ENCODE measurements around the gene SIRT3.
"Not testable (repeated sequence)": the region's sequence is repeated elsewhere in the genome, so short reads cannot be mapped to it uniquely, and the experiment has no call there.

The SIRT3 gene

DNA sequence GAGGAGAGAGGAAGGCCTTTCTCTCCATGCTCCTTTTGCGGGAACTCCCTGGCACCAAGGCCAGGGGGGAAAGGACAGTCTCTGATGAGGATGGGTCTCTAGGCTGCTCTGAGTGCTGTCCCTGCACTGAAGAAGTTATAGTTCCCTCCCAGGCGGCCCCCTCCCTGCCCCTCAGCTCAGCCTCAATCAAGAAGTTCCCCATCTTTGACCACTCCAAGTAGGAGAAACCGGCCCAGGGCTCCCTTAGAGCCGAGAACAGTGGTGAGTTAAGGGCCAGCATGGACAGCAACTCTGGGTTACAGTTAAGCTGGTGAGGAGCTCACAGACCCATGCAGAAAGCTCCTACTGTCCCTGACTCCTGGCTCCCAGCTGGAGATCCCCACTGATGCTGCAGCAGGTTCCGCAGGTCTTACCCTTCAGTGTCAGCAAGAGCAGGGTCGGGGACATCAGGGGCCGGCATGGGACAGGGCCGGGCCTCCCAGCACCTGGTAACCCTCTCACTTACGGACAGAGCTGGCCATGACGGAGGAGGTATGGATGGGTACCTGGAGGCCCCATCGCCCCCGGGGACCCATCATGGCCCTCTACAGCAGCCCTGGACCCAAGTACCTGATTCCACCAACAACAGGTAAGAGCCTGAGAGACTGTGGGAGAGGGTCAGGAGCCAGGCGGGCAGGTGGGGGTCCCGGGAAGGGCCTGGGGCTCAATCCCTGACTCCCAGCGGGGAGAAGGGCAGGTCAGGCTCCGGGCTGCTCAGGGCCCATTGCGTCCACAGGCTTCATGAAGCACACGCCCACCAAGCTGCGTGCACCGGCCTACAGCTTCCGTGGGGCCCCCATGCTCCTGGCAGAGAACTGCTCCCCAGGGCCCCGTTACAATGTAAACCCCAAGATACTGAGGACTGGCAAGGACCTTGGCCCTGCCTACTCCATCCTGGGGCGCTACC, 39.1 kb downstream of the SIRT3 start:
- no peak overlapping the region for H3K4me3 ChIP-seq (replicated peaks; ENCODE audit: low read depth, low read length)
- TF ChIP-seq, protein P1, sequence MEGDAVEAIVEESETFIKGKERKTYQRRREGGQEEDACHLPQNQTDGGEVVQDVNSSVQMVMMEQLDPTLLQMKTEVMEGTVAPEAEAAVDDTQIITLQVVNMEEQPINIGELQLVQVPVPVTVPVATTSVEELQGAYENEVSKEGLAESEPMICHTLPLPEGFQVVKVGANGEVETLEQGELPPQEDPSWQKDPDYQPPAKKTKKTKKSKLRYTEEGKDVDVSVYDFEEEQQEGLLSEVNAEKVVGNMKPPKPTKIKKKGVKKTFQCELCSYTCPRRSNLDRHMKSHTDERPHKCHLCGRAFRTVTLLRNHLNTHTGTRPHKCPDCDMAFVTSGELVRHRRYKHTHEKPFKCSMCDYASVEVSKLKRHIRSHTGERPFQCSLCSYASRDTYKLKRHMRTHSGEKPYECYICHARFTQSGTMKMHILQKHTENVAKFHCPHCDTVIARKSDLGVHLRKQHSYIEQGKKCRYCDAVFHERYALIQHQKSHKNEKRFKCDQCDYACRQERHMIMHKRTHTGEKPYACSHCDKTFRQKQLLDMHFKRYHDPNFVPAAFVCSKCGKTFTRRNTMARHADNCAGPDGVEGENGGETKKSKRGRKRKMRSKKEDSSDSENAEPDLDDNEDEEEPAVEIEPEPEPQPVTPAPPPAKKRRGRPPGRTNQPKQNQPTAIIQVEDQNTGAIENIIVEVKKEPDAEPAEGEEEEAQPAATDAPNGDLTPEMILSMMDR (IDR thresholded peaks at IDR 0.05; ENCODE audit: low read length, missing control alignments): no peak
- no peak for DNase-seq (ENCODE audit: low read depth)

DNA sequence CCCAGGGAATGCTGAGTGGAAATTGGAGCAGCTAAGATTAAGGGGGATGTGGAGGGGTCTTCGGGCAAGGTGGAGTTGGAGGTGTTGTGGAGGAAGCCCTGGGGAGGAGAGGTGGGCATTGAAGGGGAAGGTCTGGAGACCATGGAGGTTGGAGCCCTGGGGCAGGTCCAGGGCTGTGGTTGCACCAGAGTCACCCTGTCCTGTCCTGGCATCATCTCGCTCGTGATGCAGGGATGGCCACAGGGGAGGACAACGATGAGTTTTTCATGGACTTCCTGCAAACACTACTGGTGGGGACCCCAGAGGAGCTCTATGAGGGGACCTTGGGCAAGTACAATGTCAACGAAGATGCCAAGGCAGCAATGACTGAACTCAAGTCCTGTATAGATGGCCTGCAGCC, 42.7 kb downstream of the SIRT3 start:
- not testable (repeated sequence) for H3K4me3 ChIP-seq (replicated peaks; ENCODE audit: low read depth, low read length); DNase-seq (ENCODE audit: low read depth)

DNA sequence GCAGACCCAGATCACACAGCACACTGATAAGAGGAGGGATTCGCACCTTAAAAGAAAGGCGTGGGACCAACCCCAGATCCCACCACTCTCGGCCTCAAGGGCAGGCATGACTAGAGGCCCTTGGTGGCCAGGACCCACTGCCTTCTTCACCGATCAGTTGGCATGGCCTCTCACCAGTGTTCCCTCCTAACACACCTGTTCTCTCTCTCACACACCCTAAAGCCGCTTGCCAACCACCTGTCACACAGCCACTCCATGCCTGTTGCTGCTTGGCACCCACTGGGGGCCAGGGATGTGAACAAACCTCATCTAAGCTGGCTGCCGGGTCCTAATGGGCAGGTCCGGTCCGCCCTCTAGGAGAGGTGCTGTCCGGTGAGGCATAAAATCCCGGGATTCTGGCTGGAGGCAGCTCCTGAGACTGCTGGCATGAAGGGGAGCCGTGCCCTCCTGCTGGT, 43.4 kb downstream of the SIRT3 start, which contains the start of gene SCGB1C1:
Gene SCGB1C1, plus strand, starts transcription at position 405 of the 455 bp plus-strand sequence. Its CDS starts 22 bp downstream, at position 427.
- DNase-seq (ENCODE audit: low read depth); H3K4me3 ChIP-seq (replicated peaks; ENCODE audit: low read depth, low read length): not testable (repeated sequence)

DNA sequence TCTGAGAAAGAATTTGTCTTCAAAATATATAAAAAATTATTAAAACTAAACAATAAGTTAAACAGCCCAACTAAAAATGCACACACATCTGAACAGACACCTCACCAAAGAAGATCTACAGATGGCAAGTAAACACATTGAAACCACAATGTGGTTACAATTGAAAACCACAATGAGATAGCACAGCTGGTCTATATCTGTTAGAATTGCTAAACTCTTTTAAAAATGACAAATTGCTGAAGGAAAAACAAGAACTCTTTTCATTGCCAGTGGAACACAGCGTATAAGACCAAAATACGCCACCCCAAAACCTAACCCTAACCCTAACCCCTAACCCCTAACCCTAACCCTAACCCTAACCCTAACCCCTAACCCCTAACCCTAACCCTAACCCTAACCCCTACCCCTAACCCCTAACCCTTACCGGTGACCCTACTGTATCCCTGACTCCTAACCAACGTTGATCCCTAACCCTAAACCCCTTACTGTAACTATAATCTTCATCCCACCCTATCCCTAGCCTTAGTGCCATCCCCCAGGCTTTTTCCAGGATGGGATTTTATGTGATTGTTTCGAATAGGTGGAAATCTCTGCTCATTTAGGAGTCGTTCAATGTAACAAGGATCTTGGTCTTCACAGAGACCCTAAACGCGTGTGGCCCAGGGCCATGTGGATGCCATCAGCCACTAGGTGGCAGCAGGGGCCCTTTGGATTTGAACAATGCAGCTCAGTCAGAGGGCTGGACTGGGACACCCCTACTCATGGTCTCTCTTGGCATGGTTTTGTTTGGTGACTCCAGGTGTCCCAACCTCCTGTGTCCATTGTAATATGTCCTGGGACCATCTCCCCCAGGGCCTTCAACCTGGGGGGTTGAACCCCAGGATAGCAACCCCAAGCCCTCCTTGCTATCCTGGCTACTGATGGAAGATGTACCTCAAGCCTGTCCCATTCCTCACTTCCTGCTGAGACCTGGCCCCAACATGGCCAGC, 44.4 kb downstream of the SIRT3 start:
- not testable (repeated sequence) for H3K4me3 ChIP-seq (replicated peaks; ENCODE audit: low read depth, low read length); DNase-seq (ENCODE audit: low read depth)
- TF ChIP-seq, protein P1 (IDR thresholded peaks at IDR 0.05; ENCODE audit: low read length, missing control alignments): peak; percentile 18

DNA sequence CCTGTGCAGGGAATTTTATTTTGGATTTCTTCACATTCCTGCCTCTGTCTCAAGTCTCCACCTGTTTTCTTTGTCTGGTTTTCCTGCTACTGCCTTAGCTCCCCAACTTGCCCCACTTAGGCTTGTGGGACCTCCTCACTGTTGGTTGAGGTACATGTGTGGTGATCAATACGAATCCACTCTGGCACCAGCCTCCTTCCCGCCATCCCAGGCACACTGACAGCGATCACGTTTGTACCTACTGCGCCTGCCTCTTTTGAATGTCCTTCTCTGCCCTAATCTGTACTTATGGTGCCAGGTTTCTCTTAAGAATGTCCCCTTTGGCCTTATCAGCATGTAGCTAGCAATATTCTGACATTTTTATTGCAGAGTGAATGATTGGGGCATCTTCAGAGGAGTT, 45.6 kb downstream of the SIRT3 start:
- not testable (repeated sequence) for DNase-seq (ENCODE audit: low read depth); H3K4me3 ChIP-seq (replicated peaks; ENCODE audit: low read depth, low read length)

DNA sequence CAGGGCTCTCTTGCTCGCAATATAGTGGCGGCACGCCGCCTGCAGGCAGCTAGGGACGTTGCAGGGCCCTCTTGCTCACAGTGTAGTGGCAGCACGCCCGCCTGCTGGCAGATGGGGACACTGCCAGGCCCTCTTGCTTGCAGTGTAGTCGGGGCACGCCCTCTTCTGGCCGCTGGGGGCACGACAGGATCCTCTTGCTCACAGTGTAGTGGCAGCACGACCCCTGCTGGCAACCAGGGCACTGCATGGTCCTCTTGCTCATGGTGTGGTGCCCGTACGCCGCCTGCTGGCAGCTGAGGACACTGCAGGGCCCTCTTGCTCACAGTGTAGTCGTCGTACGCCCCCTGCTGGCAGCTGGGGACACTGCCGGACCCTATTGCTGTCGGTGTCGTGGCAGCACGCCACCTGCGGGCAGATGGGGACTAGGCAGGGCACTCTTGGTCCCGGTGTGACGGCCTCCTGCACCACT, 46.3 kb downstream of the SIRT3 start:
- H3K4me3 ChIP-seq (replicated peaks; ENCODE audit: low read depth, low read length); DNase-seq (ENCODE audit: low read depth): not testable (repeated sequence)
- TF ChIP-seq, protein P1 (IDR thresholded peaks at IDR 0.05; ENCODE audit: low read length, missing control alignments): peak; percentile 1

DNA sequence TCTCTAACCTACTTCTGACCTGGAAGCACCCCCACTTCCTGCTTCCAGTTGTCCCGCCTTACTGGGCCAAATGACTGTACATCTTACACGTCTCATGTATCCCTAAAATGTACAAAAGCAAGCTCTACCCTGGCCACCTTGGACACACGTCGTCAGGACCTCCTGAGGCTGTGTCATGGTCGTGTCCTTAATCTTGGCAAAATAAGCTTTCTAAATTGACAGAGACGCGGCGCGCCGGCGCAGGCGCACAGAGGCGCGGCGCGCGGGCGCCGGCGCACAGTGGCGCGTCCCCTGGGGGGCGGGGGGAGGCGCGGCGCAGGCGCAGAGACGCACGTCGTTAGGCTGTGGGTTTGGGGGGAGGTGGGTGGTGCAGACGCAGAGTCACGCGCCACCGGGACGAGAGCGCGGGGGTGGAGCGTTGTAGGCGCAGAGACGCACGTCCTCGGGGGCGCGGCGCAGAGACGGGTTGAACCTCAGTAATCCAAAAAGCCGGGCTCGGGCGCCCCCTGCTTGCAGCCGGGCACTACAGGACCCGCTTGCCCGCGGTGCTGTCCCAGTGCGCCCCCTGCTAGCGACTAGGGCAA, 46.9 kb downstream of the SIRT3 start:
- DNase-seq (ENCODE audit: low read depth); H3K4me3 ChIP-seq (replicated peaks; ENCODE audit: low read depth, low read length): not testable (repeated sequence)

DNA sequence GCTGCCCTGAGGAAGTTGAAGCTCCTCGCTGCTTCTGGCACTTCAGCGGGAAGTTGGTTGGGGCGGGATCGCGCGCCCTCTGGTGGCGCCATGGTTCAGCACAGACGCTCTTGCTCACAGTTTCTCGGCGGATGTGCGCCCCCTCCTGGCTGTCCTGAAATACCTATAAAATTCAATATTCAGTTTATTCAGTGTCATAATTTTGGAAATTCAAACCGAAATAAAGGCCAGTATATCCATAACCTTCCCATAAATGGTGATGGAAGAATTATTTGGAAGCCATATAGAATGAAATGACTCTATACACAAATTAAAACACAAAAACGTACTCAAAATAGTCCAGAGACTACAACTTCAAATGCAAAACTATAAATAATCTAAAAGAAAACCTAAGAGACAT, 55.9 kb downstream of the SIRT3 start:
- not testable (repeated sequence) for H3K4me3 ChIP-seq (replicated peaks; ENCODE audit: low read depth, low read length)
- TF ChIP-seq, protein P1 (IDR thresholded peaks at IDR 0.05; ENCODE audit: low read length, missing control alignments): peak; percentile 12

More for the DNA sequence above, 55.9 kb downstream of the SIRT3 start:
- DNase-seq (ENCODE audit: low read depth): not testable (repeated sequence)
